OCI-LY7 (cell line): ENCODE data around the gene NAPA. TPM values are rescaled to one million over a fixed set of nuclear protein-coding genes. Genes with fewer than 3 reads are reported as not detected.

Source experiments
- BruUV-seq: library from RNA; stranded (reverse); fragments of 400-500 nt; replicated peaks from 2 replicates; lab custom pipeline; 2021; lab: Mats Ljungman, UMichigan
- CTCF ChIA-PET: fragments of 300-600 bp; sonication (Branson Sonifier 250); formaldehyde crosslinking; loops from one replicate; lab custom pipeline; 2022; ENCODE audit warnings: antibody characterized with exemption; ENCODE audit not compliant: unreplicated experiment; lab: Charles Lee
- POLR2A ChIA-PET: fragments of 300-600 bp; sonication (Branson Sonifier 250); formaldehyde crosslinking; loops from one replicate; lab custom pipeline; 2022; ENCODE audit warnings: antibody characterized with exemption; lab: Charles Lee
- DNase-seq: peaks from one replicate; pipeline ENCODE4 v3.0.0-alpha.2; 2015; ENCODE audit warnings: low spot score
- H2AFZ ChIP-seq: fragments of 200-600 bp; sonication (generic), shearing (Covaris generic); 2 replicates; pipeline ENCODE4 v1.6.1; 2014; ENCODE audit warnings: mild to moderate bottlenecking, antibody characterized with exemption, low read length, moderate library complexity
- H3K27ac ChIP-seq: fragments of 200-600 bp; sonication (generic); 2 replicates; pipeline ENCODE4 v1.5.1; 2014; ENCODE audit warnings: mixed run types, low read depth, mild to moderate bottlenecking, moderate library complexity, low read length, inconsistent platforms; ENCODE audit not compliant: poor library complexity, severe bottlenecking
- H3K36me3 ChIP-seq: fragments of 200-600 bp; sonication (generic); 2 replicates; pipeline ENCODE4 v1.6.1; 2014; ENCODE audit warnings: mild to moderate bottlenecking, antibody characterized with exemption, low read length, moderate library complexity, mixed read lengths; ENCODE audit not compliant: insufficient read depth
- H3K4me1 ChIP-seq: fragments of 200-600 bp; sonication (generic); 2 replicates; pipeline ENCODE4 v1.5.1; 2014; ENCODE audit warnings: mild to moderate bottlenecking, low read length; ENCODE audit not compliant: insufficient read depth, poor library complexity, severe bottlenecking
- H3K4me2 ChIP-seq: fragments of 200-600 bp; sonication (generic); 2 replicates; pipeline ENCODE4 v1.6.1; 2014; ENCODE audit warnings: mild to moderate bottlenecking, low read length
- H3K4me3 ChIP-seq: fragments of 200-600 bp; sonication (generic); 2 replicates; pipeline ENCODE4 v1.5.1; 2014; ENCODE audit warnings: mild to moderate bottlenecking, low read depth, low read length; ENCODE audit not compliant: poor library complexity, severe bottlenecking
- H3K79me2 ChIP-seq: fragments of 200-600 bp; sonication (generic); 2 replicates; pipeline ENCODE4 v1.6.1; 2016; ENCODE audit warnings: low read depth, mild to moderate bottlenecking, low read length, moderate library complexity, mixed read lengths; ENCODE audit not compliant: insufficient read depth
- H3K9me2 ChIP-seq: fragments of 200-600 bp; sonication (generic); 2 replicates; pipeline ENCODE4 v1.6.1; 2016; ENCODE audit warnings: mild to moderate bottlenecking, low read length, mixed read lengths; ENCODE audit not compliant: insufficient read depth
- H3K9me3 ChIP-seq: fragments of 200-600 bp; sonication (generic); 2 replicates; pipeline ENCODE4 v1.6.1; 2014; ENCODE audit warnings: mild to moderate bottlenecking, mixed run types, low read length, mixed read lengths
- H4K20me1 ChIP-seq: fragments of 200-600 bp; sonication (generic); 2 replicates; pipeline ENCODE4 v1.6.1; 2014; ENCODE audit warnings: mild to moderate bottlenecking, antibody characterized with exemption, low read length, moderate library complexity, mixed read lengths; ENCODE audit not compliant: insufficient read depth
- CTCF ChIP-seq: fragments of 200-600 bp; sonication (generic); conservative IDR thresholded peaks from 2 replicates; pipeline ENCODE4 v1.5.1; 2014; ENCODE audit warnings: mild to moderate bottlenecking, antibody characterized with exemption, low read length, moderate library complexity, mixed read lengths
- EZH2phosphoT487 ChIP-seq: fragments of 200-600 bp; sonication (generic); IDR thresholded peaks from 2 replicates; pipeline ENCODE4 v1.6.1; 2018; ENCODE audit warnings: low read depth, borderline replicate concordance, mild to moderate bottlenecking, mixed run types, antibody characterized with exemption, low read length, moderate library complexity, mixed read lengths
- intact Hi-C: fragments of 100-400 bp; cut with micrococcal nuclease; formaldehyde crosslinking; loops from one replicate; pipeline ENCODE4 v1.10.0; 2022; ENCODE audit not compliant: unreplicated experiment
- total RNA-seq, 2 experiments: library from RNA; depleted of rRNA in 1 of 2; stranded (reverse); fragments of >200 nt in 1 of 2; shearing (Covaris generic) in 1 of 2; gene quantifications; 2 replicates each; pipeline ENCODE4 v1.2.3, GENCODE V29; 2014 to 2022

The NAPA gene
- total RNA-seq, 2 experiments from 2014 or later, result 56.5 to 71.4 TPM

GRCh38 chr19:47470447-47471195 is 44.2 kb downstream of the NAPA start:
- POLR2A ChIA-PET, result no interaction called here
- CTCF ChIA-PET, result no interaction called here
- no peaks in the 10 kb centered on the region for H3K9me2 ChIP-seq
- no peaks in the 10 kb centered on the region for H4K20me1 ChIP-seq
- intact Hi-C loops, result no loop called here
- no peak for DNase-seq
- BruUV-seq, result no TSS peak
- H3K4me2 ChIP-seq, result no peak overlapping the region
- H3K4me3 ChIP-seq, result no peak overlapping the region
- no peaks in the 10 kb centered on the region for H3K36me3 ChIP-seq
- no peak for TF ChIP-seq CTCF
- TF ChIP-seq EZH2phosphoT487, result no peak
- H2AFZ ChIP-seq, result no peak overlapping the region
- H3K4me1 ChIP-seq, result no peaks in the 10 kb centered on the region
- H3K27ac ChIP-seq, result no peak overlapping the region
- no peaks in the 10 kb centered on the region for H3K79me2 ChIP-seq
- no peaks in the 10 kb centered on the region for H3K9me3 ChIP-seq

- no peak overlapping the region for H3K4me2 ChIP-seq
- no peaks in the 10 kb centered on the region for H3K9me3 ChIP-seq
- no peaks in the 10 kb centered on the region for H3K36me3 ChIP-seq
- no peak overlapping the region for H3K4me3 ChIP-seq
- H4K20me1 ChIP-seq, result no peaks in the 10 kb centered on the region
- BruUV-seq, result no TSS peak
- ChIA-PET POLR2A (no interaction called here), CTCF (no interaction called here)
- peaks cover 5% of the 10 kb centered on the region for H3K4me1 ChIP-seq
- H2AFZ ChIP-seq, result no peak overlapping the region
- intact Hi-C loops, result no loop called here
- DNase-seq, result no peak
- H3K9me2 ChIP-seq, result no peaks in the 10 kb centered on the region
- no peaks in the 10 kb centered on the region for H3K79me2 ChIP-seq
- TF ChIP-seq EZH2phosphoT487 (no peak), CTCF (no peak)
- no peak overlapping the region for H3K27ac ChIP-seq
Measured at GRCh38 chr19:47469719-47470118, 45.1 kb downstream of the NAPA start.

GRCh38 chr19:47469363-47469700 is 45.5 kb downstream of the NAPA start:
- CTCF ChIA-PET, result no interaction called here
- TF ChIP-seq CTCF (no peak), EZH2phosphoT487 (no peak)
- no peak overlapping the region for H3K27ac ChIP-seq
- H3K4me2 ChIP-seq, result no peak overlapping the region
- no peak overlapping the region for H3K4me3 ChIP-seq
- POLR2A ChIA-PET, result no interaction called here
- peaks cover 8% of the 10 kb centered on the region for H3K4me1 ChIP-seq
- intact Hi-C loops, result no loop called here
- H2AFZ ChIP-seq, result no peak overlapping the region
- no peaks in the 10 kb centered on the region for H3K9me3 ChIP-seq
- no peaks in the 10 kb centered on the region for H3K36me3 ChIP-seq
- H3K9me2 ChIP-seq, result no peaks in the 10 kb centered on the region
- no peak for DNase-seq
- no peaks in the 10 kb centered on the region for H4K20me1 ChIP-seq
- no peaks in the 10 kb centered on the region for H3K79me2 ChIP-seq
- no TSS peak for BruUV-seq
